NCI-H524 (cell line): ENCODE measurements around the gene SERPINB13.

ENCODE experiments used
- DNase-seq, 2 experiments: peaks; one replicate each; lab custom pipeline; 2025; lab: John Stamatoyannopoulos, UW

Gene SERPINB13

GRCh38 chr18:63646936-63647335 is 59.8 kb downstream of the SERPINB13 start:
- DNase-seq = no peak

GRCh38 chr18:63648241-63648640 is 61.1 kb downstream of the SERPINB13 start:
- no peak for DNase-seq
